Stimulated activated naive CD8-positive, alpha-beta T cell treated with anti-CD3 and anti-CD28 coated beads, Interleukin-15, Interleukin-2, amounts not matched to agents 100 U/mL and 50 U/mL, for 24 hours (primary cell): ENCODE data around the gene TPT1.
"Not testable (repeated sequence)": the region's sequence is repeated elsewhere in the genome, so short reads cannot be mapped to it uniquely, and the experiment has no call there.

Experiments
- ATAC-seq: fragments of 150-1000 bp; cut with Tn5 transposase; one replicate; pipeline ENCODE4 v1.10.0; 2021
- DNase-seq: peaks from one replicate; pipeline ENCODE4 v3.0.0; 2021

TPT1 gene

GRCh38 chr13:45301263-45301662 is 39.7 kb downstream of the TPT1 start:
- no peak for DNase-seq
- ATAC-seq = no peak

- DNase-seq (no peak), ATAC-seq (no peak)
Observed at GRCh38 chr13:45300190-45300985, 40.6 kb downstream of the TPT1 start.

DNA sequence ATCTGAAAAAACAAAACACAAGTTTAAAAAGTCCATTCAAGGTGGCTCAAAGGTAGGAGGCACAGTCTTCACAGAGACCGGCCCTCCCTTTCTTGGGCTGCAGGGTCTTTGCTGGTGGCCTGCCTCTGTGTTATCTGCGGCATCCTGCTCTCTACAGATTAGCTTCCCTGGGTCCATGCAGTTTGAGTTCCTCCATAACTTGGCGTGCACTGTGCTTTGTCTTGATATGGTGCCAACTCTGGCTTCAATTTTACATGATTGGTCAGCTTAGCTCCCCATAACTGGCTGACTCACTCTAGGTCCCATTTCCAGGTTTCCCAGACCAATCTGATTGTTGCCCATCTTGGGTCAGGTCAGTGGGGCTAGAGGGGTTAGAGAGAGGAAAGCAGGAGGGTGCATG is 41.8 kb downstream of the TPT1 start:
- DNase-seq (no peak), ATAC-seq (no peak)

GRCh38 chr13:45298550-45298949 is 42.4 kb downstream of the TPT1 start:
- not testable (repeated sequence) for ATAC-seq, DNase-seq

DNA sequence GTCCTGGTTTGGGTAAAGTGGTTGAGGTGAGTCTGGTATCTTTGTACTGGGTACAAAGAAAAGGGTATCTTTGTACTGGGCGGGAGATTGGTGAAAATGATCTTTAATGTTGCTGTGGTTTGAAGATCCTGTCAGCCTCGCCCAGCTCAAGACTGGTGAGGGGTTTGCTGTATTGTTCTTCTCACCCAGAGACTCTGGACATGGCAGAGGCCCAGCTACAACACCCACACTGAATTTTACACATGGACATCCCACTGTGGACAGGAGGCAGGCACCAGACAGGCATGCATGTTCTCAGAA is 42.8 kb downstream of the TPT1 start:
- ATAC-seq (no peak), DNase-seq (no peak)

DNA sequence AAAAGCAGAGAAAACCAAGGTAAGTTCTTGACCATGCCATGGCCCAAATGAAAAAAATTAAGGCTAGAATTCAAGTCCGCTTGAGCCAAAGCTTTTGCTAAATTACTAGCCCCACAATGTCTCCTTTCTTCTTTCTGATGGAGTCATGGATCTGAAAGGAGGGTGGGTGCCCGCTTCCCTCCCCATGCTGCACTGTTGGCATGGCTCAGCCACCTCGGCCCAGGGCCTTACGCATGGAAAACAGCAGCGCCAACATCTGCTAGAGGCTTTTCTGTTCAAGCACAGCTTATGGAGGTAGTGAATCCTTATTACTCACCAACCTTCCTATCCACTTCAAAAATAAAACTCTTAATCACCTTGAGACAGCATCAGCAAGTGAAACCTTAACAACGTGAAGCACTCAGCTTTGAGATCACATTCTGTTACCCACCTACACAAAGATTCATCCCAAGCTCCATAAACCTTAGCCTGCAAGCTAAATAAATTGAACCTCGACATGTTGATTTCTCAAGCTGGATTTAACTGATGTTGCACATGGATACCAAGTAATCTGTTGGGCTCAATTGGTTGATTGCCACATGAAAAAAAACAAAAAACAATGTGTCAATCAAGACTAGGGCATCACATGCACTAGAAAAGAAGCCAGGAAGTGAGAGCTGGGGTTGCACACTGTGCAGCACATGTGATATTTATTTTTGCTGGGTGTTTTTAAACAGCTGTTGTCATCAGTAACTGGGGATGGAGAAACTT is 43.4 kb downstream of the TPT1 start:
- DNase-seq = no peak

DNA sequence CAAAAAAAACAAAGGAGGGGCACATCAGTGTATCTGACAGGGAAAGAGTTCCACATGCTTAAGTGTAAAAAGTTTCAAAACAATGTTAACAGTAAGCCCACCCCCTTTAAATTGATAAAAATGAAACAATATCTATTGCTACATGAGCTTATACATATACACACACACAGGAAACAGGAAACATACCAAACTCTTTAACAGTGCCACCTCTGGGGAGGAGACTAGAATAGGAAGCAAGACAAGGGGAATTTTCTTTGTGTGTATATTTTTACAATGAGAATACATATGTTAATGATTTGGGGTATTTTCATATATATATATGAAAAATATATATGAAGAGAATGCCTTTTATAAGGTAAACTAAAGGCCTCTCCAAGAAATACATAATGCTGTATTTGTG is 44.7 kb downstream of the TPT1 start:
- ATAC-seq (no peak), DNase-seq (no peak)

More for the DNA sequence above, 43.4 kb downstream of the TPT1 start:
- ATAC-seq = peak; percentile 74

- DNase-seq (no peak), ATAC-seq (no peak)
Observed at GRCh38 chr13:45295536-45295935, 45.4 kb downstream of the TPT1 start.

GRCh38 chr13:45292176-45292575 is 48.8 kb downstream of the TPT1 start:
- ATAC-seq (no peak), DNase-seq (no peak)

GRCh38 chr13:45289936-45290563 is 50.9 kb downstream of the TPT1 start:
- ATAC-seq = no peak
- DNase-seq = no peak
